Motor neuron (in vitro differentiated cells): Measurements from ENCODE around the gene ID3. TPM values are rescaled to one million over a fixed set of nuclear protein-coding genes. Genes with fewer than 3 reads are reported as not detected.
"Not testable (repeated sequence)": the region's sequence is repeated elsewhere in the genome, so short reads cannot be mapped to it uniquely, and the experiment has no call there.

Experiments used
- ATAC-seq, 8 experiments: fragments of 200-7000 bp; cut with Tn5 transposase; replicated peaks in 6 of 8; 2 replicates each; pipeline ENCODE4 v1.8.0; 2021; ENCODE audit warnings: mild to moderate bottlenecking in 8 of 8, moderate library complexity in 8 of 8
- H3K27ac ChIP-seq, 2 donors: fragments of 250-450 bp; sonication (Bioruptor Pico); 2 replicates each; pipeline ENCODE4 v1.9.0; 2021; ENCODE audit warnings: antibody characterized with exemption in 2 of 2, mild to moderate bottlenecking in 2 of 2, moderate library complexity in 1 of 2
- H3K4me1 ChIP-seq, 2 donors: fragments of 250-450 bp; sonication (Bioruptor Pico); replicated peaks in 1 of 2; 2 replicates each; pipeline ENCODE4 v1.6.1; 2021; ENCODE audit warnings: antibody characterized with exemption in 2 of 2, mild to moderate bottlenecking in 2 of 2, moderate library complexity in 1 of 2
- H3K4me3 ChIP-seq, 5 donors: fragments of 250-450 bp; sonication (Bioruptor Pico); 2 replicates each; pipeline ENCODE4 v1.9.0; 2021; ENCODE audit warnings: antibody characterized with exemption in 5 of 5, mild to moderate bottlenecking in 5 of 5, moderate library complexity in 4 of 5
- WGBS, 10 experiments: fragments of 450-650 bp; shearing (Covaris generic); methylation state at CpG; one replicate each; pipeline ENCODE4 v1.0.0; 2022; 5-methylcytosine and 5-hydroxymethylcytosine counted together
- in situ Hi-C, 9 experiments: fragments of 400-800 bp; cut with MboI; loops; one replicate each; pipeline ENCODE4 v1.15.0; 2021; ENCODE audit warnings: low sequenced_read_pairs in 9 of 9, low pct_unique_long_range_greater_than_20kb in 2 of 9; ENCODE audit not compliant: unreplicated experiment in 9 of 9
- total RNA-seq, 8 experiments: library from RNA; unstranded; fragments of 300-600 nt; gene quantifications; 2 replicates each; pipeline versions ENCODE4 v1.2.3 to v1.2.4, GENCODE V29; 2022

Gene ID3
- total RNA-seq, 8 experiments from 2014 or later: 13.9 to 277 (median 70.3) TPM

GRCh38 chr1:23546897-23547584, 12.3 kb downstream of the ID3 start:
- no peak for ATAC-seq
- no peak overlapping the region for H3K4me3 ChIP-seq
- in situ Hi-C loops: loop anchor here in 6 of 9 experiments (5.0 to 10.0 kb wide), 3 partner anchors 88 to 98 kb away; no protein-coding TSS in a partner anchor
- 40 to 92% (median 75%) methylated on average over 1 to 7 of the region's 8 CpGs for WGBS, 10 experiments
- no peak overlapping the region for H3K27ac ChIP-seq
- H3K4me1 ChIP-seq: peaks cover 5 to 8% of the 10 kb centered on the region in 2 donors

GRCh38 chr1:23545851-23546250, 13.4 kb downstream of the ID3 start:
- H3K4me1 ChIP-seq: peaks cover 5 to 8% of the 10 kb centered on the region in 2 donors
- H3K27ac ChIP-seq: no peak overlapping the region
- in situ Hi-C loops: loop anchor here in 6 of 9 experiments (5.0 to 10.0 kb wide), 3 partner anchors 89 to 99 kb away; no protein-coding TSS in a partner anchor
- no peak for ATAC-seq
- no peak overlapping the region for H3K4me3 ChIP-seq
- WGBS, 10 experiments: 75 to 100% (median 93%) methylated on average over 2 to 9 of the region's 9 CpGs; no CpG with 5 or more reads in 3 of the 10 experiments

GRCh38 chr1:23544444-23545389, 14.6 kb downstream of the ID3 start:
- WGBS, 10 experiments: 0 to 39% (median 27%) methylated on average over 1 to 8 of the region's 8 CpGs; no CpG with 5 or more reads in 1 of the 10 experiments
- H3K4me3 ChIP-seq: no peak overlapping the region
- ATAC-seq: peak; percentile 46 to 74 (median 67)
- H3K27ac ChIP-seq: no peak overlapping the region
- H3K4me1 ChIP-seq: peaks cover 5 to 8% of the 10 kb centered on the region in 2 donors
- in situ Hi-C loops: loop anchor here in 7 of 9 experiments (5.0 to 10.0 kb wide), 3 partner anchors 90 to 100 kb away; no protein-coding TSS in a partner anchor

DNA sequence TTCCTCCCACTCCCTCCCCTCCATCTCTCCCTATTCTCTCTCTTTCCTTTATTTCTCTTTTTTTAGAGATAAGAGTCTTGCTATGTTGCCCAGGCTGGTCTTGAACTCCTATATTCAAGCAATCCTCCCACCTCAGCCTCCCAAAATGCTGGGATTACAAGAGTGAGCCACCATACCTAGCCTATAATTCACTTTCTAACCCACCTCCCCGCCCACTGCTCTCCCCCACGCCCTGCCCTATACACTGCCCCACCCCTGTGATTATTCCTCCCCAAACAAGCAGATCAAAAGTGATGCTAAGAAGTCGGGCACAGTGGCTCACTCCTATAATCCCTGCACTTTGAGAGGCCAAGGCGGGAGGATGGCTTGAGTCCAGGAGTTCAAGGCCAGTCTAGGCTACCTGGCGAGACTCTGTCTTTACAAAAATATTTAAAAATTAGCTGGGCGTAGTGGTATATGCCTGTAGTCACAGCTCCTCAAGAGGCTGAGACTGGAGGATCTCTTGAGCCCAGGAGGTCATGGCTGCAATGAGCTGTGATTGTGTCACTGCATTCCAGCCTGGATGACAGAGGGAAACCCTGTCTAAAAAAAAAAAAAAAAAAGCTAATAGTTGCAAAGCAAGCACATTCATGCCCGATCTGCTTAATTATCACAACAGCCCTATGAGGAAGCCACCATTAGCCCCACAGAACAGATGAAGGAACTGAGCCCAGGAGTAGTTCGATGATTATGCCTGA, 15.4 kb downstream of the ID3 start:
- no peak for ATAC-seq
- no peak overlapping the region for H3K27ac ChIP-seq
- WGBS, 10 experiments: 31 to 83% (median 75%) methylated on average over 1 to 8 of the region's 8 CpGs; no CpG with 5 or more reads in 3 of the 10 experiments
- in situ Hi-C loops: loop anchor here in 5 of 9 experiments (5.0 to 10.0 kb wide), 3 partner anchors 91 to 101 kb away; no protein-coding TSS in a partner anchor
- H3K4me1 ChIP-seq: peaks cover 5 to 13% of the 10 kb centered on the region in 2 donors
- H3K4me3 ChIP-seq: no peak overlapping the region

DNA sequence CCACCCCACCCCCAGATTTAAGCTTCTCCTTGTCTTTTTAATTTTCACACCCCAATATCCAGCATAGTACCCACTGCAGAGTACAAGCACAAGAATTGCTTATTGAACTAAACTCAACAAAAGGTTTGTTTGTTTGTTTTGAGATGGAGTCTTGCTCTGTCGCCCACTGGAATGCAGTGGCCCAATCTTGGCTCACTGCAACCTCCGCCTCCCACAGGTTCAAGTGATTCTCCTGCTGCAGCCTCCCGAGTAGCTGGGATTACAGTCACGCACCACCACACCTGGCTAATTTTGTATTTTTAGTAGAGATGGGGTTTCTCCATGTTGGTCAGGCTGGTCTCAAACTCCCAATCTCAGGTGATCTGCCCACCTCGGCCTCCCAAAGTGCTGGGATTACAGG, 16.4 kb downstream of the ID3 start:
- ATAC-seq, H3K4me3 ChIP-seq: not testable (repeated sequence)
- in situ Hi-C loops: loop anchor here in 5 of 9 experiments (5.0 to 10.0 kb wide), 3 partner anchors 92 to 102 kb away; no protein-coding TSS in a partner anchor

GRCh38 chr1:23539698-23540266, 19.5 kb downstream of the ID3 start:
- Histone ChIP-seq H3K27ac (peak overlapping the region in 1 of 2 donors; percentile 30), H3K4me1 (peaks cover under 1 to 5% of the 10 kb centered on the region in 2 donors), H3K4me3 (peak overlapping the region in 1 of 5 donors; percentile 6)
- in situ Hi-C loops: loop anchor here in 5 of 9 experiments (5.0 to 10.0 kb wide), 3 partner anchors 95 to 105 kb away; no protein-coding TSS in a partner anchor
- WGBS, 10 experiments: 0 to 19% (median 3%) methylated on average over 1 to 10 of the region's 16 CpGs; no CpG with 5 or more reads in 2 of the 10 experiments
- ATAC-seq: peak; percentile 84 to 96 (median 94)

More for the DNA sequence above, 16.4 kb downstream of the ID3 start:
- WGBS, 10 experiments: 83 to 100% (median 96%) methylated on average over 1 to 3 of the region's 5 CpGs; no CpG with 5 or more reads in 7 of the 10 experiments
- peaks cover 5 to 13% of the 10 kb centered on the region in 2 donors for H3K4me1 ChIP-seq
- H3K27ac ChIP-seq: not testable (repeated sequence)

GRCh38 chr1:23537296-23537973, 21.9 kb downstream of the ID3 start:
- in situ Hi-C loops: no loop called here
- Histone ChIP-seq H3K4me1 (peaks cover 0 to 5% of the 10 kb centered on the region in 2 donors), H3K4me3 (no peak overlapping the region), H3K27ac (no peak overlapping the region)
- WGBS, 10 experiments: 27 to 82% (median 71%) methylated on average over 1 to 9 of the region's 9 CpGs; no CpG with 5 or more reads in 1 of the 10 experiments
- peak in 3 of 8 experiments; percentile 4 to 24 (median 13) for ATAC-seq

GRCh38 chr1:23533246-23534023, 25.9 kb downstream of the ID3 start:
- in situ Hi-C loops: no loop called here

DNA sequence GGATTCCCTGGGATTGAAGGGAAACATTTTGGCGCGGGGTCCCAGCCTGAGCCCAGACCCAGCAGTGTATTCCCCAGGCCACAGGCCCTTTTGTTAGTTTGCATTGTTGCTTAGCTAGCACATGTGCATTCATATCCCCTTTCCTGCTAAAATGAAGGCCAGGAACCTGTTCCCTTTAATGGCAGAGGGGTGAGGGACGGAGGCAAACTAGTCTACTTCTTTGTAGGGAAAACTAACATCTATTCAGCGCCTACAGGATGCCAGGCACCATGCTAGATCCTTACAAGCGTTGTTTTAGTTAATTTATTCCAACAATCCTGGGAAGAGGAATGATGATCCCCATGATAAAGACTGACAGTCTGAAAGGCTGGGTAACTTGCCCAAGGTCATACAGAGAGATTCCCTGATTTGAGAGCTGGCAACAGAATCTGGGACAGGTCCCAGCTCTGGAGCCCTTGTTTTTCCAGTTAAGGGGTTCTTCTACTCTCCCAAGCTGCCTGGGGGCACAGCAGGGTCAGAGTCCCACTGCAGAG, 27.7 kb downstream of the ID3 start:
- in situ Hi-C loops: no loop called here

More at GRCh38 chr1:23533246-23534023, 25.9 kb downstream of the ID3 start:
- WGBS, 10 experiments: 60 to 100% (median 100%) methylated on average over 1 to 6 of the region's 6 CpGs
- H3K4me3 ChIP-seq: no peak overlapping the region
- no peak for ATAC-seq
- H3K27ac ChIP-seq: no peak overlapping the region
- H3K4me1 ChIP-seq: peaks cover 7 to 12% of the 10 kb centered on the region in 2 donors

GRCh38 chr1:23530747-23531561, 28.3 kb downstream of the ID3 start, which contains the start of gene E2F2:
TSS of gene E2F2 (minus strand) at chr1:23531233. CDS start at chr1:23530793, 440 bp downstream.
- peak within 1 kb of the TSS; percentile 35 to 78 (median 62) for H3K4me3 ChIP-seq
- ATAC-seq: peak; percentile 70 to 98 (median 96)
- H3K27ac ChIP-seq: peak within 1 kb of the TSS in 1 of 2 donors; percentile 56
- WGBS, 10 experiments: 0 to 2% (median 0%) methylated on average over 1 to 10 of the region's 85 CpGs; no CpG with 5 or more reads in 4 of the 10 experiments
- H3K4me1 ChIP-seq: peaks cover 7 to 14% of the 10 kb centered on the region in 2 donors
- in situ Hi-C loops: no loop called here

More for the DNA sequence above, 27.7 kb downstream of the ID3 start:
- H3K4me3 ChIP-seq: peak overlapping the region; percentile 35 to 78 (median 62)
- 13 to 67% (median 28%) methylated on average over 1 to 4 of the region's 5 CpGs; no CpG with 5 or more reads in 2 of the 10 experiments for WGBS, 10 experiments
- peak overlapping the region in 1 of 2 donors; percentile 56 for H3K27ac ChIP-seq
- peaks cover 7 to 14% of the 10 kb centered on the region in 2 donors for H3K4me1 ChIP-seq
- ATAC-seq: peak in 5 of 8 experiments; percentile 0 to 52 (median 46)
